NCI-H345 treated with DMSO at 0.1 percent for 48 hours (cell line): ENCODE measurements around the gene AUTS2.

Experiments used
- DNase-seq: peaks from one replicate; lab custom pipeline; 2025; ENCODE audit not compliant: unreplicated experiment; lab: John Stamatoyannopoulos, UW

Gene AUTS2

DNA sequence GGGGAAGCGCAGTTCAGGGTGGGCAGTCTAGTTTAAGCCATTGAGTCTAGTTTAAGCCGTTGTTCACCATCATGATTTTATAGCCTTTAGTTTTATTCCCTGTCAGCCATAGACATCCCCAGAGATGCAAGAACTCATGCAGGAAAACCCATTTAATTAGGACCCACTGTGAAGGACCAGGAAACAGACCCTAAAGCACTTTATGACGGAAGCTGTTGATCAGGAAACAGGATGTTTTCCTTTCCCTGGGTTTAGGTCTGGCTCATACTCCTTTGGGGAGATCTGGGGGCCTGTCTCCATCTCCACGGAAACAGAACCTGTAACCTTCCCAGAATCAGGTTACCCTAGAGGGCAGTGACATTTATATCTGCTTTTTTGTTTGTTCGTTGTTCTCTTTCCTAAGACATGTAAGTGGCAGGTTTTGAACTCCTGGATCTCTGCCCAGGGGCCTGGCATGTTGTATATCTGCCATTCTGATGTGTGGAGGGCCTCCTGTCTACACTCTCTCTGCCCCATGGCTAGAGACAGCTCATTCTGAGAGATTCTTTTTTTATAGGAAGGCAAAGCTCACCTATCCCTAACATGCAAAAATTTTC lies 876.5 kb downstream of the AUTS2 start:
- no peak for DNase-seq

DNA sequence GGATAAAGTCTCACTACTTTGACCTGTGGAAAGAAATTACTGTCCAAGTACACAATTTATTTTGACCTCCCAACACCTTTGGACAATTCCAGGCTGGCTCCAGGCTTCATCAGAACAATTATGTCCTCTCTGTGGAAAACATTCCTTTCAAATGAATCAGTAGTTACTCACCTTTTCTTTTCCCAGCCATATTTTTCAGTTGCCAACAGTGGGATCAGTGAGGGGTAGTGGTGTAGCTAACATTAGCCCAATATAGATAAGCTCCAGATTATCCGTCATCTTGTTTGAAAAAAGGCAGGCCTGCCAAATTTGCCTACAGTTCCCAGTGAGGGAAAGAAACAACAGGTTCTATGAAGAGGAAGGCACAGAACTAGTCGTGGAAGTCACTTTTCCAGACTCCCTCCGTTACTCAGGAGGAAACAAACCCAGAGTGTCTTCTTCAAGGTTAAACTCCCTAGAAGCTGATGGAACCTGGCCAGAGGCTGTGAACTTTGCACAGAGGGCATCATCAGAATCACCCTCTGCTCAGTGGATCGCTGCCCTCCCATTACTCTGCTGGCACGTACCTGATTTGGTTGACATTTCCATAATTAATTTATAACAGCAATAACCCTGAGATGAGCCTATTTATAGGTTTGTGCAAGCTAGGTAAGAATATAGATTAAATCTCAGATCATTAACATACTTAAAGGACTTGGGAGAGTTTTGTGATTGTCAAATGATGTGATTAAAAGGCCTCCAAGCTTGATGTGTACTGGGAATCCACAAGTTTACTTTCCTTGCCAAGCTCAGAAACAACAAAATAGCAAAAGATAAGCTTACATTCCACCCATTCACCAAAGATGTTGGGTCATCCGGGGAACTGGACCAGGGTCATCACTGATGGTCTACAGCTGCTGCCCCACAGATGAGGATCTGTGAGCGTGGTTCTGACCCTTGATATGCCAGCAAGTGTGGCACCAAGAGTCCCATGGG lies 879.0 kb downstream of the AUTS2 start:
- DNase-seq, result no peak

DNA sequence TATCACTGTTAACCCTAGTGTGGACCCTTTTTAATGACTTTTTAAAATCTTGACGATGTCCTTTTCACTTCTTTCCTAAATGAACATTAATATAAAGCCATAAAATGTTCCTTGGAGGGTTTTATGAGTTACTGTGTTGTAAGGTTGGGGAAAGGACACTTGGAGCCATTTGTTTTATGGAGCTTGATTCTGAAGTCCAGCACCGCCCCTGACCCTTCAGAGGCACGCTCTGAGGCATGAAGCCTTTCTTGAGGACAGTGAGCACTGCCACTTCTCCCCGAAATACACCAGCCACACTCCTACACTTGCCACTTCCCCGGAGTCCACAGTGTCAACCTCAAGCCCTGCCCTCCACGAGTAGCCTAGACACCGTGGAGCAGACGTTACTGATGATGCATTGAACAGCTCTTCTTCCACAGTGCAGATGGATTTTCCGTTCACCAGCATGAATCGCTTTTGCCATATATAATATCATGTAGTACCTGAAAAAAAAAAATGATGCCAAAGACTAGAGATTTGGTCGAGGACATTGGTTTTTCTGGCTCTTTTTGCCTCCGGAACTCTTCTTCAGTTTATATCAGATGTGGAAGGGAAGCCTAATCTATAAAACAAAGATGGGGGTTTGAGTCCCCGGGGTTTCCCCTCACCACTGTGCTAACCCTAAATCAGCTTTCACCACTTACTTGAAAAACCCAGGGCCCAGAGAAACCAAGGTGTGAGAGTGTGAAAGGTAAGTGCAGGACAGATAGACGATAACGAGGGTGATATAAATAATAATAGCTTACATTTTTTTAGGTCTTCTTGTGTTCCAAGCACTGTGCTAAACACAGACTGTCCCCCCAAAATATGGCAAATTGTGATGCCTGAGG lies 881.1 kb downstream of the AUTS2 start:
- no peak for DNase-seq

DNA sequence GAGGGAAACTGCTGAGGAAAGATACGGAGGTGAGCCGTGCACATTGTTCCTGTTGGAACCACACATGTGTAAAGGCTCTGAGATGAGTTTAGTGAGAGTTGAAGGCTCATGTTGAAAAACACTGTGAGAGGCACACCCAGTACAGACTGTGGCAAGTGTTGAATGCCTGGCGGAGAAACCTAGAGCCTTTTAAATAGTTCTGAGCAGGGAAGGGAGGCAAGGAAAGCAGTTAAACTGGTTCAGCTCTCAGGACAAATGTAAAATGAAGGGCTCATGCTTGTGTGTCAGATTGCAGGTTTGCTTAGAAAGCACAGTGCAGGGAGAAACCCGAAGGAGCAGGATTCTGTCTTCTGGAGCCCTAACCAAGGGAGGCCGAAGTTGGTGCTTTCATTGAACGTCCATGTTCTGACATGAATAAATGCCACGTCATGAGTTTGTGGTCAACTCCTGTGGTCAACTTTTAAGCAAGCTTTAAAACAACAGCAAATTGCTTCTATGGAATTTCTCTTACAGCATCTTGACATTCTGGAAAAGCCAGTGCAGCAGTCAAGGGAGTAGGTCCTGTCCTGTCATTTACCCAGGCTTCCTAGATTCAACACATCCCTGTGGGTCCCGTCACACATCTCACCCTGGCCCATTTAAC lies 882.8 kb downstream of the AUTS2 start:
- DNase-seq, result no peak

DNA sequence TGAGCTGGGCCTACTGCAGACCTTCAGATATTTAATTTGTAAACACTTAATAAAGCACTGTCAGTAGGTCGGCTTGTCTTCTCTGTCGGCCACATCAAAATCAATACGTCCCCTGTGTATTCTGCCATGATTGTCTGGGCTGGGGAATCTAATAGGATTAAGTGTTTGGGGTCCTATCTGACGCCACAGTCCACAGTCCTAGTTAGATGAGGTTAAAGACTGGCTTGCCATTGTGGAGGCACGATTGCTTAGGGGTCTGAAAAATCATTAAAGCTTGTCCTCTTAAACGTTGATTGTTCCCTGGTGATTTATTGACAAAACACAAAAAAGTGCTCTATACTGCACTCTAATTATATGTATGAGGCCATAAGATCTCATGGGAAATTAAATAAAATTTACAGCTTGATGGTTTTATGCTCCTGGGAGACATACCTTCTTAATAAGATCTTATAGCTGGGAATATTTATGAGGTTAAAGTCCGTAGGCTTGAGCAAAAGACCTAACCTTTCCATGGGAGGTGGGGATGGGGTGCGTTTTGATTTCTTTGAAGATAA lies 883.4 kb downstream of the AUTS2 start:
- no peak for DNase-seq

DNA sequence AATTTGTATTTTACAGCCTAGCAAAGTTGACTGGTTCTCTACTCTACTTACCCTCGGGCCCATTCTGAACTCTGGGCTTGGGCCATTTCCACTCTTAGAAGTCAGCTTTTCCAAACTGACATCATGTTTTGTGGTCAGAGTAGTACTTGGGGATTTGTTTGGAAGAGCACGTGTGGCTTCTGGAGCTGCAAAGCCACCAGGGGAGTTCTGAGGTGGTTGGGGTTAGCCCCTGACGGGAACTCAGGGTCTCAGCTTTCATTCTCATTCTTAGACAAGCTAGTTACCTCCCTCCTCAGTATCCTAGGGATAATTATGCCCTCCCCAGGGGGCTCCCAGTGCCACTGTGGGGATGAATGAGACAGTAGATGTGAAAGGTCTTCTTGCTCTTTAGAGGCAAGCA lies 886.0 kb downstream of the AUTS2 start:
- no peak for DNase-seq

DNA sequence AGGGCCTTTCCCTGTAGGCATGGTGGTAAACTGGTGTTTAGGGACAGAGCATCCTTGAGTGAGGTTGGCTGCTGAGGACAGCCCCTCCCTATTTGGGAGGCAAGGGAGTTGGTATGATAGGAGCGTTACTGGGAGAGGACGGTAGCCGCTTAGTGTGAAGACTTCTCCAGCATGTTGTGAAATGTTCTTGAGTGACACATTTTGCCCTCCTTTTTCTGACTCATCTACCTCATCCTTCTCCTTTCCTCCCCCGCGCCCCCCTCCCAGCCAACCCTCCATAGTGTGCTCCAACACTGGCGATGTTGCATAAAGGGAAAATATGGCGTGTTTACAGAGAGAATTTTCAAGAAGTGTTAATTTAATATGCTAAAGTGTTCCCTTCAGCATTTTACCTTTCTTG lies 888.7 kb downstream of the AUTS2 start:
- no peak for DNase-seq

DNA sequence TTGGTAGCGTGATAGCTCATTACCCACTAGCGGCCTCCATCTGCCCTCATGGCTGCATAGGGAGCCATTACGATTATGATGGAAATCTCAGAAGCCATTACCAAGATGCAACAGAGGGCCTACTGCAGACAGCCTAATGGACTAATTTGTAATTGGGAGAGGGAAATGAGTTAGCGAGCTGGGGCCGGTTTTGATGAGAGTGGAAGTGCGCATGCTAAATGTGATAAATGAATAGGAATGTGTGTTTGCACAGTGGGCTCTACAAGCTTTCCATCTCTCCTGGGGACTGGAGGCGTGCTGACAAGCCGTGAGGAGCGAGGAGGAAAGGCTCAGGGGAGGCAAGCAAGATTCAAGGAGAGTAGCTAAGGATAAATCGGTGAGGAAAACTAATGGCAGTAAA lies 889.2 kb downstream of the AUTS2 start:
- no peak for DNase-seq

DNA sequence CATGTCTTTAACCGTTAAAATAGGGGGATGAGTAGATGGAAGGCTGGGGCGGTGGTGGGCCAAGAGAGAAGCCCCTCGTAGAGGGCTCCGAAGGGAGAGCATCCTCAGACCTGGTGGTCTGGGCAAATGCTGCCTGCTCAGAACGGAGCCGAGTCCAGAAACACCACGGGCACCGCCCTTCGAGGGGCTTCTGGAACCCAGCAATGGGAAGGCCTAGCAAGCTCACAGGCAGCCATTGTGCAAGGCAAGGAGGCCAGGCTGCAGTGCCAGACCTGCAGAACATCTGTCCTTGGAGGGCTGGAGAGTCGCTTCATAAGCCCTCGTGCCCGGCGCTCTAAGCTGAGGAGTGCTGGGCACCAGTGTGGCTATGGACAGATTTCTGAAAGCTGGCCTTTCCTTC lies 889.6 kb downstream of the AUTS2 start:
- DNase-seq, result no peak

DNA sequence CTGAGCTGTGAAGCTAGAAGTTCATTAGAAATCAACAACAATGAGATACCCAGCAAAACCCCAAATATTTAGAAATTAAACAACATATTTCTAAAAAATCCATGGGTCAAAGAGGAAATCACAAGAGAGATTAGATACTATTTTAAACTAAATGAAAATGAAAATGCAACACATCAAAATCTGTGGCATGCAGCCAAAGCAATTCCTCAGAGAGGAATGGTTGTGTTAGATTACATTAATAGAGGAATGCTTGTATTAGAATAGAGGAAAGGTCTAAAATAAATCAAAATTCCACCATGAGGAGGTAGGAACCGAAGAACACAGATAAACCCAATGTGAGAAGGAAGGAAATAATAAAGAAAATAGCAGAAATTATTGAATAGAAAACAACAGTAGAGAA lies 891.5 kb downstream of the AUTS2 start:
- no peak for DNase-seq

DNA sequence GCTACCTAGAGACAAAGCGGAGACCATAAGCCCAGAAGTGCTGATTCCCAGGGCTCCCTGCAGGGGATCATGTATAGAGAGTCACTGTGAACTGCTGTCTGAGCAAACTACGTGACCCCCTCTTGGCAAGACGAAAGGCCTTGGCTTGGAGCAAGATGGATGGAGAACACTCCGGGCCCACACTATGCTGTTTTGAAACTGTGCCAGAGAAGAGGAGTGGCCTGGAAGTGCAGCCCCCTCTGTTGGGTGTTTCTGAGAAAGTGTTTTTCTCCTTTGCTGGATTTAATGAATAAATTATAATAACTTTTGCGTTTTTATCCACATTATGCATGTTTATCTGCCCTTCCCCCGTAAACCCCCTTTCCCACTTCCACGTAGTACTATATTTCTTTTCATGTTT lies 894.4 kb downstream of the AUTS2 start:
- no peak for DNase-seq

DNA sequence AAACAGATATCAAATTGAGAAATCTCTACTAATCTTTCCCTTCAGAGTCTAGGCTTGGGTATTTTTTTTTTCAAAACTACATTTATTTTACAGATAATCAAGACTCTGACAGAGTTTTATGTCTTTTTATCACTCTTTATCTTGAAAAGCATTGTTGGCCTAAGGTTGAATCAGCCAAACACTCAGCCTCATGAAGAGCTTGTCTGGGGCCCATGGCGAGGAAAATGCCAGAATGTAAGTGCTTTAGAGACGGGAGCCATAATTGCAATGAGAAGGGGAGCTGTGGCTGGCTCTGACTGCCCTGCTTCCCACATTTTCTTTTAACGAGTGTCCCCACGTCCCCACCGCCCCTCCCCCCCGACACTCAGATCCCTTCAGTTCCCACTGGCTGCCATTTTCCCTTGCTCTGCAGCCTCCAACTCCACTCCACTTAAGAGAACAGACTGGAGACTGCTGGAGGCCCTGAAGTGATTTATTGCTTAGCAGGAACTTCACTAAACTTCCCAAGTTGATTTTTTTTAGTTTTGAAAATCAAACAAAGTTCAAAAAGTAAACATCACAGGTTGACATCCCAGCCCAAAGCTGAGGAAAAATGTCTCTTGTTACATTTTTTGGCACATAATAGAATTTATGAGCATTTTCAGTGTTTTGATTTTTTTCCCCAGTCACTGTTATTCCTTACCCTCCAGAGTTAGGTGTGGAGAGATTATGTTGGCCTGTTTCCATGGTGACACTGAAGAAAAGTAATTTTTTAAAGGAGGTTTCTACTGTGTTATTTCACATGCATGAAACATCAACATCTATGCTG lies 896.2 kb downstream of the AUTS2 start:
- DNase-seq, result no peak

DNA sequence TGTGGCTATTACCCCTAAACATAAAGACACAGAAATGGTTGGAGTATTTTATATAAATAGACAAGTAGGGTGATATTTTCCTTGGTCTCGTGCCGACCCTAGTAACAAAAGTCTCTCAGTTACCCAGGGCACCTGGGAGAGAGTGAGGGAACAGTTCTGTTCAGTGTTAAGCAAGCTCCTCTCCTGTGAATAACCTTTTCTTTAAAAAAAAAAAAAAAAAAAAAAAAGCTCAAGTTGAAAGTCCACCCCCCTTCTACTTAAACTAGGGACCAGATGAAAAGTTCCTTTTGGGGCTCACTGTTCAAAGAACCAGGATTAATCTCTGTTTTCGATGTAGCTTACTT lies 896.7 kb downstream of the AUTS2 start:
- DNase-seq, result no peak

DNA sequence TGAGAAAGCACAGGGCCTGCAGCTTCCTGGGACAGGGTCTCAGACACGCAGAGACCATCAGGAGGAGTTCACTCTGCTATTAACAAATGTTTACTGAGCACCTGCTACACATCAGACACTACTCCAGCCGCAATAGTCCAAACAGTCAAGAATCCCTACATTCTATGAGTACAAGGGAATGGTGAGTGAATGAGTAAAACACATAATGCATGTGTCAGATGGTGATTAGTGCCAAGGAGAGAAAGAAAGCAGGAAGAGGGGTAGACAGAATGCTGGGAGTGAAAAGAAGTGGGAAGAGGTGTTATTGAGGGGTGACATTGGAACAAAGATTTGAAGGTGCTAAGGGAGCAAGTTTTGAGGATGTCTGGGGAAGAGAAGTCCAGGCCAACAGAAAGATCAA lies 899.5 kb downstream of the AUTS2 start:
- no peak for DNase-seq

DNA sequence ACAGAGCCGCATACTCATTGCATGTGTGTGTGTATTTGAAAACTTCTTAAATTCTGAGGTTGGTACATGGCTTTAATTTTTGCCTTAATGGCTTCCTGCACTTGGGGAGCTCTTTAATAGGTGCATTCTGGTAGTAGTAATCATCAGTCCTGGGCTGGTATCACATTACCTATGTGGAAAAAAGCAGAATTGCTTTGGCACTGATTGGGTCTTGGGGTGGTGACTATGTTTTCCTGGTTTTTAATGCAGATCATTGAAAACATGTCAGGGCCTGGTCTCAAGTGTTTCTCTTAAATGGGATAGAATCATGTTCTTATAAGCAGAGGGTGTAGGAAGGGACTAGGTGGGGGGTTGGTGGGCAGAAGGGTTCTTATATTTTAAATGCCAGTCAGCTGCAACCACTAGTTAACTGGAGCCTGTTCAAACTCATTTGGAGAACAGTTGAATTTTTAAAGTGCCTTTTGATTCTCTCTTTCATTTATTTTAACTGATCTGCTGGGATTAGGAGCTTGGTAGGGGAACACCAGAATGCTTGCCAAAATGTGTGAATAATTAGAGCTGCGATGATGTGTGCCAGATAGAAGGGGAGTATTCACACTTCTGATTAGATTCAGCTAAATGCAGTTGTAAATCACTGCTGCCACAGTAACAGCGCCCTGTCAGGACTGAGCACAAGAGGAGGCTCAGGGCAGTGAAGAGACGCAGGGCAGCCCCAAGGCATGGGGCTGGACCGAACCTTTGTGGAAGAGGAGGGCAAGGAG lies 900.1 kb downstream of the AUTS2 start:
- DNase-seq, result peak; percentile 28

DNA sequence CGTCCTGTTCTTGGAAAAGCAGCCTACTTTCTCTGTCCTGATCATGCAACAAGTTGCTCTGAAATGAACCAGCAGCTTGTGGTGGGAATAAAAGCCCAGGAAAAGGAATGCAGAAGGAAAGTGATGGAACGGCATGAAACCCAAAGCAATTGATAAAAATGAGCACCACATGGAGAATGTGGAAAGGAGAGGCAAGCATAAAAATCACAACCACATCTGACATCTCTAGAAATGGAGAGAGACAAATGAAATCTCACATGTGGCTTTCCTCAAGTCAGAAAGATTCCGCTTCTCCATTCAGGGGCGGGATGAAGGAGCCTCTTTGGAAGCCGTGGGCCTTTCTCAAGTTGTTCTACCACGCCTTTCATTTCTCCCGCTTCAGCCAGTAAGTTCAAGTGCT lies 902.0 kb downstream of the AUTS2 start:
- no peak for DNase-seq

DNA sequence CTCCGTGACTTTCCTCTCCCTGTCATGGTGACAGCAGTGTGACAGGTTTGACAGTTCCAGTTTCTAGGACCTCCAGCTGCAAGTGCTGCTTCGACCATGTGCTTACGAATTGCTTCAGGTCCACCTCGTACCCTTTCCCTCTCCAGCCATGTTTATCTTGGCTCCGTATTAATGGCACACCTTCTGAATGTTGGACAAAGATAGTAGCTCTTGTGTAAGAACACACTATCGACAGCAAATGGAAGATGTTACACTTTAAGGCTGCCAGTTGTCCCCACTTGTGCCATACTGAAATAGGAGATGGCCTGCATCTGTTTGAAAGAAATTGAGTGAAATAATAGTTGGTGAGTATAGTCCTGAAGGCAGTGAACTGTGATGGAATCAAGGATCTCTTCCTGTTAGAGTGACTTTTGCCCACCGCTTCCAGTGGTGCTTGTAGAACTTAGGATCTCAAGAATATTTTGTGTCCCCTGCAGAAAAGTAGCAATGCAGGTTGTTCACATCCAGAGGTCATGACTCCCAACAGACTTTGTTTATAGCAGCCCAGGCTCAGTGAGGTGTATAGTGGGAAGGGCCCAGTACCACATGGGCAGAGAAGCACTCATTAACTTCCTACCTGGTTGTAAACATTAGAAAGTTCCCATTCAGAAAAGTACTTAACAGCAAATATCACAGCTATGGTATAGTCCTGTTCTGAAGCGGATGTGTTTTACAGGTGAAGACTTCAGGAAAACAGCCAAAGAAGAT lies 904.0 kb downstream of the AUTS2 start:
- DNase-seq, result no peak

DNA sequence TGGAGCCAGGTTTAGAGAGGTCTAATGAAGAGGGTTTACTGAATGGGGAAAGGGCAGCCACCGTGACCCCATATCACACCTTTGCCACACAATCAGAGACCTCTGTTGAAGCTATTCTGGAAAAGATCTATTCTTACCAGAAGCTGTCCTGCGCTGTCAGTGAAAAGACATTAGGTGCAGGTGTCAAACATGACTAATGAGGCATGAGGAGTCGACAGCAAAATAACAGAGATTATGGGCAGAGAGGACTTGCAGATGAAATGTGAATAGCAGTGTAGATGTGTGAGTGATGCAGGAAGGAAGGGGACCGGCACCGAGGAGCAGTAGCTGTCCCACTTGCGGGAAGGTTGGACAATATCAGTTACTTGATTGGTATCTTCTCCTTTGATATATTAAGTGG lies 906.0 kb downstream of the AUTS2 start:
- DNase-seq, result no peak

DNA sequence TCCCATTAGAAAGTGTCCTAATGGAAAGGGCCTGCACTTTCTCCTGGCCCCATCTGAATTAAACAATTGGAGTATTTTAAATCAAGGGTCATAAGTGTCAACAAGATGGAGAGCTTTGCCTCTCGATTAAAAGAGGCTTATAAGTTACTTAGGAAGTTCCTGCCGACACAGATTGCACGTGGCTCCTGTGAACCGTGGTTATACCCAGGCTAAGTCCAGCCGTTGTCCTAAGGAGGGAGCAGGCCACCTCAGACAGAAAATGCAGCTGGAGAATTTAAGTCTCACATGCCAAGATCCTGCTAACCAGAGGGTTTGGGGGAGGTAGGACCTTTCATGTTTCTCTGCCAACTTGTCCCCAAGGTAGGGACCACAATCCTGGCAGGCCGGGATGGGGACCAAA lies 907.2 kb downstream of the AUTS2 start:
- no peak for DNase-seq
